Measurements from ENCODE around the gene RFX2.

RFX2 gene

DNA sequence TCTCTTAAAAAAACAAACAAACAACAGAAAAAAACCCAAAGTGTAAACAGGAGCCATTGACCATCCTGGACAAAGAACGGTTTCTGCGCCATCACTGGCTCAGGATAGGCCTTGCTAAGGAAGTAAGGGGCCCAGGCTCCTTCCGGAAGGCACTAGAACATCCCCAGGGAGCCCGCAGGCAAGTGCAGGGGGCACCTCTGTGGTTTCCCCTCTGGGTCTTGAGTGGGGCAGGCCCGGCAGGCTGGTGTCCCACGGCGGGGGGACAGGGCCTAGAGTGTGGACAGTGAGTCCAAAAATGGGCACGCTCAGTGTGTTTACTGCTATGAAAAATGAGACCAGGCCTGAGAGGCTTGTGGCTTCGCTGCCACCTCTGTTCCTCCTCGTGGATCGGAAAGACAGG is 117.5 kb downstream of the RFX2 start:
- no peak for DNase-seq
- H3K4me1 ChIP-seq (ENCODE audit: control extremely low read depth in 1 of 4, control insufficient read depth in 4 of 4, insufficient read depth in 4 of 4, low read length in 3 of 4) = peaks cover 0 to 16% (median 7%) of the 10 kb centered on the region in 4 experiments
- no peaks in the 10 kb centered on the region for H3K27me3 ChIP-seq (replicated peaks in 2 of 5; ENCODE audit: control insufficient read depth in 4 of 5, insufficient read depth in 5 of 5, low read length in 4 of 5)
- H3K4me3 ChIP-seq (ENCODE audit: control insufficient read depth in 1 of 7, extremely low read depth in 1 of 7, insufficient read depth in 4 of 7, low read depth in 2 of 7, low read length in 6 of 7) = no peak overlapping the region
- 86% methylated on average over 10 of the region's 11 CpGs for WGBS (ENCODE audit: insufficient coverage)
- ChIA-PET POLR2A (no interaction called here), CTCF (interaction anchor here (0.8 to 2.3 kb wide), 3 partner anchors 8 to 30 kb away, joined by 3 to 7 read pairs (median 4); no protein-coding TSS in a partner anchor)
- no peaks in the 10 kb centered on the region for H3K9me3 ChIP-seq (ENCODE audit: control extremely low read depth in 1 of 5, control insufficient read depth in 4 of 5, insufficient read depth in 2 of 5, low read depth in 1 of 5, low read length in 4 of 5)
- H3K36me3 ChIP-seq (ENCODE audit: control insufficient read depth in 4 of 4, insufficient read depth in 4 of 4, low read length in 3 of 4) = peaks cover 0 to 37% (median 18%) of the 10 kb centered on the region in 4 experiments
- H3K27ac ChIP-seq (ENCODE audit: insufficient read depth in 1 of 2, low read depth in 1 of 2, low read length in 2 of 2, poor library complexity in 1 of 2, severe bottlenecking in 2 of 2) = no peak overlapping the region

DNA sequence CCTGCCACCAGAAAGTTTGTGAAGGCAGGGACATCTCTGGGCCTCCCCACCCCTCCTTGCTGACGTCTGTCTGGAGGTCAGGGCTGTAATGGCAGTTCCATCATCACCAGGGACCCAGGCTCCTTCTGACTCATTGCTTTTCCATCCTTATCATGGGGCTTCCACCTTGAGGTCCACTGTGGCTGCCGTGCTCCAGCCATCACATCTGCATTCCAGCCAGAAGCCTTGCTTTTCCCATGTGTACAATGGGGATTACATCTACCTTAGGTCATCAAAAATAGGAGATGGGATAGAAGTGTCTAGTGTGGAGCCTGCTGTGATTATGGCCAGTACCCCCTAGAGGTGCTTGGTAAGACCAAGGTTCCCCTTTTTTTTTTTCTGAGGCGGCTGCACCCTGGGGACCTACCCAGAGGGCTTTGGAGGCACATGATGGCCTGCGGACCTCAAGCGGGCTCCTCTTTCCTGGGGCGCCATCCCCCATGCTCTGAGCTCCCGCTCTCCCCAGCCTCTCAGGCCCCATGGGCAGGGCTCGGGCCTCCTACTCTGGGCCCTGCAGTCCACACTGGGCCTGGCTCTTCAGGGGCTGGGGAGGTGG is 119.0 kb downstream of the RFX2 start:
- H3K4me1 ChIP-seq (ENCODE audit: control extremely low read depth in 1 of 4, control insufficient read depth in 4 of 4, insufficient read depth in 4 of 4, low read length in 3 of 4) = peaks cover 0 to 20% (median 12%) of the 10 kb centered on the region in 4 experiments
- no peak overlapping the region for H3K4me3 ChIP-seq (ENCODE audit: control insufficient read depth in 1 of 7, extremely low read depth in 1 of 7, insufficient read depth in 4 of 7, low read depth in 2 of 7, low read length in 6 of 7)
- ChIA-PET POLR2A (no interaction called here), CTCF (no interaction called here)
- H3K27ac ChIP-seq (ENCODE audit: insufficient read depth in 1 of 2, low read depth in 1 of 2, low read length in 2 of 2, poor library complexity in 1 of 2, severe bottlenecking in 2 of 2) = no peak overlapping the region
- no peaks in the 10 kb centered on the region for H3K9me3 ChIP-seq (ENCODE audit: control extremely low read depth in 1 of 5, control insufficient read depth in 4 of 5, insufficient read depth in 2 of 5, low read depth in 1 of 5, low read length in 4 of 5)
- H3K36me3 ChIP-seq (ENCODE audit: control insufficient read depth in 4 of 4, insufficient read depth in 4 of 4, low read length in 3 of 4) = peaks cover 0 to 26% (median 12%) of the 10 kb centered on the region in 4 experiments
- no peaks in the 10 kb centered on the region for H3K27me3 ChIP-seq (replicated peaks in 2 of 5; ENCODE audit: control insufficient read depth in 4 of 5, insufficient read depth in 5 of 5, low read length in 4 of 5)
- WGBS (ENCODE audit: insufficient coverage) = 100% methylated on average over 3 of the region's 8 CpGs
- no peak for DNase-seq

DNA sequence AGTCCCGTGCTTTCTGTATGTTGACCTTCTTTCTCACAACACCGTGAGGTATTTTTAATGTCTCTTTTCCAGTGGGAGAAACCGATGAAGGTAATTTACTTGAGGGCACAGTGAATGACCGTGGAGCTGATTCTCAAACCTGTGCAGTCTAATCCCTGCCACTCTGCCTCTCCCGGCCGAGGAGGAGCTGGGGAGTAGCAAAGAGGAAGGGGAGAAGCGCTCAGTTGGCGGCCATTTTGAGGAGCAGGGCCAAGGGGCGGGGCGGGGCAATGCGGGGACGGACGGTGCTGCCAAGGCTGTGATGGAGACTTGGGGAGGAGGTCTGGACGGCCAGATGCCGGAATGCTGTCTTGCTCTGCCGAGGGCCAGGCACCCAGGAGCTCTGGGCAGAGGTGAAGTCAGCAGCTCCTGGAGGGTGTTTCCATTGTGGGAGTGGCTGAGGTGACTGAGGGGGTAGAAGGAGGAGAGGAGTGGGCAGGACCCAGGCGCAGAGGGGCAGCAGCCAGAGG is 120.0 kb downstream of the RFX2 start:
- no peak overlapping the region for H3K27ac ChIP-seq (ENCODE audit: insufficient read depth in 1 of 2, low read depth in 1 of 2, low read length in 2 of 2, poor library complexity in 1 of 2, severe bottlenecking in 2 of 2)
- H3K4me1 ChIP-seq (ENCODE audit: control extremely low read depth in 1 of 4, control insufficient read depth in 4 of 4, insufficient read depth in 4 of 4, low read length in 3 of 4) = peaks cover 0 to 20% (median 12%) of the 10 kb centered on the region in 4 experiments
- ChIA-PET POLR2A (interaction anchor here (1.5 kb wide), 1 partner anchor 22 kb away, joined by 4 read pairs; no protein-coding TSS in a partner anchor), CTCF (interaction anchor here (1.0 to 3.4 kb wide), 5 partner anchors 11 to 186 kb away, joined by 3 to 17 read pairs (median 6); no protein-coding TSS in a partner anchor)
- H3K9me3 ChIP-seq (ENCODE audit: control extremely low read depth in 1 of 5, control insufficient read depth in 4 of 5, insufficient read depth in 2 of 5, low read depth in 1 of 5, low read length in 4 of 5) = no peaks in the 10 kb centered on the region
- WGBS (ENCODE audit: insufficient coverage) = 76% methylated on average over 7 of the region's 17 CpGs
- H3K27me3 ChIP-seq (replicated peaks in 2 of 5; ENCODE audit: control insufficient read depth in 4 of 5, insufficient read depth in 5 of 5, low read length in 4 of 5) = no peaks in the 10 kb centered on the region
- peaks cover 0 to 16% (median 8%) of the 10 kb centered on the region in 4 experiments for H3K36me3 ChIP-seq (ENCODE audit: control insufficient read depth in 4 of 4, insufficient read depth in 4 of 4, low read length in 3 of 4)
- H3K4me3 ChIP-seq (ENCODE audit: control insufficient read depth in 1 of 7, extremely low read depth in 1 of 7, insufficient read depth in 4 of 7, low read depth in 2 of 7, low read length in 6 of 7) = peak overlapping the region in 1 of 7 experiments; percentile 50
- peak in 1 of 3 donors; percentile 42 for DNase-seq

DNA sequence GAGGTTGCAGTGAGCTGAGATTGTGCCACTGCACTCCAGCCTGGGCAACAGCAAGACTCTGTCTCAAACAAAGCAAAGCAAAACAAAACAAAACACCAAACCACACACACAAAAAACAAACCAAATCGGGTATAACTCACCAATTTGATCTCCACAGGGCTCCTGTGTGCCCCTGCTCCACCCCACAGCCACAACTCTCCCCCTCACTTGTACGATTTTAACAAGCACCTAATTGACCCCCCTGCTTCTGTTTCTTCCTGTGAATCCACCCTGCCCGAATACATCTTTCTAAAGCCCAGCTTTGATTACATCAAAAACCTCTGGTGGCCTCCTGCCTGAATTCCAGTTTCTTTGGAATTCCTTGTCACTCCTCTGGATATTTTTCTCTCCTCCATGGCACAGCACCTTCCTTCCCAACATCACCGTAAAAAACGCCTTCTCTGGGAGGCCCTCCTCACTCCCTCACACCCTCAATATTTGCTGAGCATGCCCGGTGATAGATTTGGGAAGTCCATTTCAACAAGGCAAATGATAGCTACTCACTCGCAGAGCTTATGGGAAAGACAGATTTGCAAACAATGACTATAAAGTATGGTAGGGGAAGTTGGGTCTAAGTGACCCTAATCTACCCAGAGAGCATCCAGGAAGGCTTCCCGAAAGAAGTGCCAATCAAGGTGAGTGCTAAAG is 120.8 kb downstream of the RFX2 start:
- DNase-seq = no peak
- no peak overlapping the region for H3K4me3 ChIP-seq (ENCODE audit: control insufficient read depth in 1 of 7, extremely low read depth in 1 of 7, insufficient read depth in 4 of 7, low read depth in 2 of 7, low read length in 6 of 7)
- no peaks in the 10 kb centered on the region for H3K27me3 ChIP-seq (replicated peaks in 2 of 5; ENCODE audit: control insufficient read depth in 4 of 5, insufficient read depth in 5 of 5, low read length in 4 of 5)
- H3K27ac ChIP-seq (ENCODE audit: insufficient read depth in 1 of 2, low read depth in 1 of 2, low read length in 2 of 2, poor library complexity in 1 of 2, severe bottlenecking in 2 of 2) = no peak overlapping the region
- WGBS (ENCODE audit: insufficient coverage) = 91% methylated on average over 6 of the region's 8 CpGs
- peaks cover 0 to 22% (median 16%) of the 10 kb centered on the region in 4 experiments for H3K4me1 ChIP-seq (ENCODE audit: control extremely low read depth in 1 of 4, control insufficient read depth in 4 of 4, insufficient read depth in 4 of 4, low read length in 3 of 4)
- peaks cover 0 to 12% (median 7%) of the 10 kb centered on the region in 4 experiments for H3K36me3 ChIP-seq (ENCODE audit: control insufficient read depth in 4 of 4, insufficient read depth in 4 of 4, low read length in 3 of 4)
- POLR2A ChIA-PET = interaction anchor here (1.0 to 1.5 kb wide), 2 partner anchors 10 to 21 kb away, joined by 3 to 4 read pairs; no protein-coding TSS in a partner anchor
- CTCF ChIA-PET = interaction anchor here (0.9 to 3.4 kb wide), 6 partner anchors 9 to 186 kb away, joined by 3 to 17 read pairs (median 6); no protein-coding TSS in a partner anchor
- H3K9me3 ChIP-seq (ENCODE audit: control extremely low read depth in 1 of 5, control insufficient read depth in 4 of 5, insufficient read depth in 2 of 5, low read depth in 1 of 5, low read length in 4 of 5) = no peaks in the 10 kb centered on the region

DNA sequence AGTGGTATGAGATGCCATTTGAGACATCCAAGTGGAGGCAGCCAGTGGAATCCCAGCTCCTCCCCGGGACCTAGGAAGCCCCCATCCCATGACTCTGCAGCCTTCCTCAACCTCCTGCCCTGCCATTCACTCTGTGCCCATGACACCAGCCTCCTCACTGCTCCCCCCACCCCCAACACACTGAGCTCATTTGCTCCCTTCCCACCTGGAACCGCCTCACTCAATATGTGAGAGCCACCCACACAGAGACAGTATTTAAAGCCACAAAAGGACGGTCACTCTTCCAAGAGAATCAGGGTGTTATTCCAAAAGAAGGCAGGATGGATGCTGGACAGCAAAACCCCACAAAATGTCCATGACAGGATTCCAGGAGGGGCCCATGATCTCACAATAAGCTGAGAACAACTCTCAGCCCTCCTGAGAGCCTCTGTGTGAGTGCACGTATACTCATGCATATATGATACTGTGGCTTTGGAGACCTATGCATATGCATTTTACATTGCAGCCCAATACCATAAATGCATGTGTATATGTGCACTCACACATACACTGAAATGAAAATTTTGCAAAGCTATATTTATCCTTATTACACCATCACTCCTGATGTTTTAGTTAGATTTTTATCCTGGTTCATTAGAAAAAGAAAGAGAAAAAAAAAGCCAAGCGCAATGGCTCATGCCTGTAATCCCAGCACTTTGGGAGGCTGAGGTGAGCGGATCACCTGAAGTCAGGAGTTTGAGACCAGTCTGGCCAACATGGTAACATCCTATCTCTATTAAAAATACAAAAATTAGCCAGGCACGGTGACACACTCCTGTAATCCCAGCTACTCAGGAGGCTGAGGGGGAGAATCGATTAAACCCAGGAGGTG is 121.5 kb downstream of the RFX2 start:
- WGBS (ENCODE audit: insufficient coverage) = 93% methylated on average over 2 of the region's 8 CpGs
- Histone ChIP-seq H3K9me3 (ENCODE audit: control extremely low read depth in 1 of 5, control insufficient read depth in 4 of 5, insufficient read depth in 2 of 5, low read depth in 1 of 5, low read length in 4 of 5) (no peaks in the 10 kb centered on the region), H3K36me3 (ENCODE audit: control insufficient read depth in 4 of 4, insufficient read depth in 4 of 4, low read length in 3 of 4) (peaks cover 0 to 11% (median 7%) of the 10 kb centered on the region in 4 experiments), H3K27me3 (replicated peaks in 2 of 5; ENCODE audit: control insufficient read depth in 4 of 5, insufficient read depth in 5 of 5, low read length in 4 of 5) (no peaks in the 10 kb centered on the region), H3K4me1 (ENCODE audit: control extremely low read depth in 1 of 4, control insufficient read depth in 4 of 4, insufficient read depth in 4 of 4, low read length in 3 of 4) (peaks cover 0 to 17% (median 16%) of the 10 kb centered on the region in 4 experiments), H3K27ac (ENCODE audit: insufficient read depth in 1 of 2, low read depth in 1 of 2, low read length in 2 of 2, poor library complexity in 1 of 2, severe bottlenecking in 2 of 2) (no peak overlapping the region), H3K4me3 (ENCODE audit: control insufficient read depth in 1 of 7, extremely low read depth in 1 of 7, insufficient read depth in 4 of 7, low read depth in 2 of 7, low read length in 6 of 7) (no peak overlapping the region)
- ChIA-PET POLR2A (interaction anchor here (1.0 to 1.2 kb wide), 2 partner anchors 9 to 13 kb away, joined by 3 read pairs; no protein-coding TSS in a partner anchor), CTCF (interaction anchor here (0.7 to 3.4 kb wide), 8 partner anchors 9 to 33 kb away, joined by 3 to 17 read pairs (median 6); partner anchors contain the start of gene RANBP3)
- no peak for DNase-seq

DNA sequence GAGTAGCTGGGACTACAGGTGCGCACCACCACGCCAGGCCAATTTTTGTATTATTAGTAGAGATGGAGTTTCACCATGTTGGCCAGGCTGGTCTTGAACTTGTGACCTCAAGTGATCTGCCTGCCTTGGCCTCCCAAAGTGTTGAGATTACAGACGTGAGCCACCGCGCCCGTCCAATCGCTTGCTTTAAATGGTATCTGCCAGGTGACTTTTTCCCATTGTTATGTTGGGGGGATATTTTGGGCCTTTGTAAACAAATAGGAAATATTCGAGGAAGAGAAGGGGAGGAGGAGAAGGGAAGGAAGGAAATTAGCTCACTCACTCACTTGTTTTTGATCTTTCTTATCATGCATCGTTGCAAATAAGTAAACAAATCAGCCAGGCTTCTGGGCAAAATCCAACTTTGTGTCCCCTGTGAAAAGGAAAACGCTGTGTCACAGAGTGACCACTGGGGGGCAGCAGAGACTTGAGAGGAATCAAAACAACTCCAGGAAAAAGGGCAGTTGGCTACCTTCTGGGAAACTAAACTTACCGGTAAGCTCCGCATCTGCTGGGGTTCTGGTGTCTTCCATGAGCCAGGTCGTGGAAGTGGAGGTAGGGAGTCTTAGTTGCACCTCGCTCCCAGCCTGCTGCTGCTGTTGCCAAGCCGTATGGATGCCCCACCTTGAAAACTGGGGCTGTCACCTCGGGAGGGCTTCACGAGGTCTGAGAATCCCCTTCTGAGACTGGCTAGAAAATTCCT is 123.1 kb downstream of the RFX2 start:
- Histone ChIP-seq H3K36me3 (ENCODE audit: control insufficient read depth in 4 of 4, insufficient read depth in 4 of 4, low read length in 3 of 4) (peaks cover 0 to 3% (median 2%) of the 10 kb centered on the region in 4 experiments), H3K4me1 (ENCODE audit: control extremely low read depth in 1 of 4, control insufficient read depth in 4 of 4, insufficient read depth in 4 of 4, low read length in 3 of 4) (peaks cover 0 to 25% (median 16%) of the 10 kb centered on the region in 4 experiments), H3K9me3 (ENCODE audit: control extremely low read depth in 1 of 5, control insufficient read depth in 4 of 5, insufficient read depth in 2 of 5, low read depth in 1 of 5, low read length in 4 of 5) (no peaks in the 10 kb centered on the region), H3K27me3 (replicated peaks in 2 of 5; ENCODE audit: control insufficient read depth in 4 of 5, insufficient read depth in 5 of 5, low read length in 4 of 5) (no peaks in the 10 kb centered on the region), H3K27ac (ENCODE audit: insufficient read depth in 1 of 2, low read depth in 1 of 2, low read length in 2 of 2, poor library complexity in 1 of 2, severe bottlenecking in 2 of 2) (peak overlapping the region in 1 of 2 experiments; percentile 40), H3K4me3 (ENCODE audit: control insufficient read depth in 1 of 7, extremely low read depth in 1 of 7, insufficient read depth in 4 of 7, low read depth in 2 of 7, low read length in 6 of 7) (peak overlapping the region; percentile 27 to 89 (median 60))
- ChIA-PET POLR2A (interaction anchor here (1.2 kb wide), 1 partner anchor 15 kb away, joined by 3 read pairs; no protein-coding TSS in a partner anchor), CTCF (interaction anchor here (0.9 to 3.9 kb wide), 9 partner anchors 9 to 35 kb away, joined by 3 to 15 read pairs (median 6); partner anchors contain the start of gene RANBP3)
- WGBS (ENCODE audit: insufficient coverage) = 39% methylated on average over 14 of the region's 17 CpGs
- DNase-seq = peak; percentile 72 to 82 (median 74)
